Eye (tissue), 1 donor: ENCODE results near the gene MOCS3.
A peak's percentile ranks its signal among the peaks of the same experiment; 100 is the strongest.
"Not testable (repeated sequence)": the region's sequence is repeated elsewhere in the genome, so short reads cannot be mapped to it uniquely, and the experiment has no call there.

Source experiments
- DNase-seq: peaks from one replicate; pipeline ENCODE4 v3.0.0-alpha.2; 2015

Gene MOCS3

GRCh38 chr20:50932016-50932485 is 26.6 kb upstream of the MOCS3 start:
- no peak for DNase-seq

GRCh38 chr20:50932691-50933280 is 25.8 kb upstream of the MOCS3 start:
- DNase-seq, result no peak

GRCh38 chr20:50933589-50933988 is 25.0 kb upstream of the MOCS3 start:
- no peak for DNase-seq

- no peak for DNase-seq
Measured at GRCh38 chr20:50943069-50943468, 15.5 kb upstream of the MOCS3 start.

GRCh38 chr20:50948132-50948785 is 10.4 kb upstream of the MOCS3 start:
- no peak for DNase-seq

GRCh38 chr20:50953196-50953595 is 5.4 kb upstream of the MOCS3 start:
- DNase-seq, result no peak

GRCh38 chr20:50953821-50954220 is 4.8 kb upstream of the MOCS3 start:
- DNase-seq, result no peak

GRCh38 chr20:50957276-50957675 is 1.3 kb upstream of the MOCS3 start:
- DNase-seq, result no peak

GRCh38 chr20:50957798-50958614 is 612 bp upstream of the MOCS3 start, which contains the start of gene DPM1:
Gene DPM1, minus strand, starts transcription at chr20:50958532. Its CDS starts 9 bp downstream, at chr20:50958523.
- DNase-seq, result peak; percentile 16

GRCh38 chr20:50959543-50960126 is 1.0 kb downstream of the MOCS3 start:
- DNase-seq, result no peak

- peak; percentile 96 for DNase-seq
Measured at GRCh38 chr20:50967586-50967985, 9.0 kb downstream of the MOCS3 start.

- peak; percentile 84 for DNase-seq
Measured at GRCh38 chr20:50968289-50968688, 9.7 kb downstream of the MOCS3 start.

GRCh38 chr20:50969435-50969834 is 10.8 kb downstream of the MOCS3 start:
- no peak for DNase-seq

- DNase-seq, result no peak
Measured at GRCh38 chr20:50969912-50970311, 11.3 kb downstream of the MOCS3 start.

- DNase-seq, result no peak
Measured at GRCh38 chr20:50975701-50976330, 17.2 kb downstream of the MOCS3 start.

GRCh38 chr20:50977066-50978021 is 18.7 kb downstream of the MOCS3 start:
- peak; percentile 58 for DNase-seq

GRCh38 chr20:50978533-50978932 is 19.9 kb downstream of the MOCS3 start:
- DNase-seq, result not testable (repeated sequence)

GRCh38 chr20:50980071-50980681 is 21.6 kb downstream of the MOCS3 start:
- DNase-seq, result peak; percentile 39

- DNase-seq, result peak; percentile 91
Measured at GRCh38 chr20:50980851-50981713, 22.5 kb downstream of the MOCS3 start.

- no peak for DNase-seq
Measured at GRCh38 chr20:50981714-50982048, 23.1 kb downstream of the MOCS3 start.
